Measurements from ENCODE around the gene SFTA2.
A peak's percentile ranks its signal among the peaks of the same experiment; 100 is the strongest.
"Not testable (repeated sequence)": the region's sequence is repeated elsewhere in the genome, so short reads cannot be mapped to it uniquely, and the experiment has no call there.

SFTA2 gene

DNA sequence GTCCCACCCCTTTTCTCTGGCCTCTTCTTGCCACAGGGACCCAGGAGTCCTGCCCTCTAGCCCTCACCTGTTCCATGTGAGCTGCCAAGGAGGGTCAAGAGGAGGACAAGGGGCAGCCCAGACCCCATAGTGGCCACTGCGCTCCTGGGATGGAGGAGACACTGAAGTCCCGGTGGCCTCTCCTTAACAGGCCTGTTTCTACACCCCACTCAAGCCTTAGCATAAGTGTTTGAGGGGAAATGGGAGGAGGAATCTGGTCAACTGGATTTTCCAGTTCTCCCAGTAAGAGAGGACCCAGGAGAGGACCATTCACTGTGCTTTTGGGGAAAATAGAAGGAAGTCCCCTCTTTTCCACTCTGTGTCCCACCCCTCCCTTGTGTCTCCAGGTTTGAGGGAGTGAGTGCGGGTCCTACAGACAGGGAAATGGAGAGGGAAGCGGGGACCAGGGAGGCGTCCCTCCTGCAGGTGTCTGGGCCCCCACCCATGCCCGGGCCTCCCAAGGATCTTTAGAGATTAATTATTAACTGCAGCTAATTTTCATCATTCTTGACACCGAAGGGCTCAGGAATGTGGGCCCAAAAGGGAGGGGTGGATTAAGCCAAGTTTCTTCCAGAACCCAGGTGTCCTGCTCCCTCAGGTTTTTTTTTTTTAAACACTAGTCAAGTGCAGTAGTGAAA, at the start of gene SFTA2:
SFTA2 (minus strand) TSS at position 202 of the 677 bp plus-strand sequence; CDS start at position 128, 74 bp downstream.
- DNase-seq (ENCODE audit: low spot score): no peak
- TF ChIP-seq, protein P1, sequence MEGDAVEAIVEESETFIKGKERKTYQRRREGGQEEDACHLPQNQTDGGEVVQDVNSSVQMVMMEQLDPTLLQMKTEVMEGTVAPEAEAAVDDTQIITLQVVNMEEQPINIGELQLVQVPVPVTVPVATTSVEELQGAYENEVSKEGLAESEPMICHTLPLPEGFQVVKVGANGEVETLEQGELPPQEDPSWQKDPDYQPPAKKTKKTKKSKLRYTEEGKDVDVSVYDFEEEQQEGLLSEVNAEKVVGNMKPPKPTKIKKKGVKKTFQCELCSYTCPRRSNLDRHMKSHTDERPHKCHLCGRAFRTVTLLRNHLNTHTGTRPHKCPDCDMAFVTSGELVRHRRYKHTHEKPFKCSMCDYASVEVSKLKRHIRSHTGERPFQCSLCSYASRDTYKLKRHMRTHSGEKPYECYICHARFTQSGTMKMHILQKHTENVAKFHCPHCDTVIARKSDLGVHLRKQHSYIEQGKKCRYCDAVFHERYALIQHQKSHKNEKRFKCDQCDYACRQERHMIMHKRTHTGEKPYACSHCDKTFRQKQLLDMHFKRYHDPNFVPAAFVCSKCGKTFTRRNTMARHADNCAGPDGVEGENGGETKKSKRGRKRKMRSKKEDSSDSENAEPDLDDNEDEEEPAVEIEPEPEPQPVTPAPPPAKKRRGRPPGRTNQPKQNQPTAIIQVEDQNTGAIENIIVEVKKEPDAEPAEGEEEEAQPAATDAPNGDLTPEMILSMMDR (conservative IDR thresholded peaks at IDR 0.05; ENCODE audit: low read depth): no peak
- ChIA-PET POLR2A (ENCODE audit: low non-redundant PET) (interaction anchor here (0.6 kb wide), 1 partner anchor 162 kb away, joined by 3 read pairs; no protein-coding TSS in a partner anchor), CTCF (no interaction called here)
- H3K27ac ChIP-seq: no peak within 1 kb of the TSS; the same call in 1 of the 2 replicates

DNA sequence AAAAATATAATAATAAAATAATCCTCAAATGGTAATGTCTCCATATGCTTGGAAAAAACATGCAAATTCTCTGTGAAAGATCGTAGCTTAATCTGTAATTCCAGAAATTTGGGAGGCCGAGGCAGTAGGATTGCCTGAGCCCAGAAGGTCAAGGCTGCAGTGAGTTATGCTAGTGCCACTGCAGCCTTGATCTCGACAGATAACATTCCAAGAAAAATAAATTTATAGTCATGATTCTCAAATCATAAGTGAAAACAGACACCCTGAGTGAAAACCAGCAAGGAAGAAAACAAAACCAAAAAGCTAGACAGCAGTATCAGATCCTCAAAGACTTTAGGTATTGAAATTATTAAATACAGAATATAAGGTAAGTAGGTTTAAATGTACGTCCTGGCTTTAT, 47.7 kb upstream of the SFTA2 start:
- TF ChIP-seq, protein P1 (conservative IDR thresholded peaks at IDR 0.05; ENCODE audit: low read depth): no peak
- ChIA-PET CTCF (interaction anchor here (0.7 kb wide), 1 partner anchor 100 kb away, joined by 3 read pairs; no protein-coding TSS in a partner anchor), POLR2A (ENCODE audit: low non-redundant PET) (no interaction called here)
- no peak for DNase-seq (ENCODE audit: low spot score)
- no peak overlapping the region for H3K27ac ChIP-seq

DNA sequence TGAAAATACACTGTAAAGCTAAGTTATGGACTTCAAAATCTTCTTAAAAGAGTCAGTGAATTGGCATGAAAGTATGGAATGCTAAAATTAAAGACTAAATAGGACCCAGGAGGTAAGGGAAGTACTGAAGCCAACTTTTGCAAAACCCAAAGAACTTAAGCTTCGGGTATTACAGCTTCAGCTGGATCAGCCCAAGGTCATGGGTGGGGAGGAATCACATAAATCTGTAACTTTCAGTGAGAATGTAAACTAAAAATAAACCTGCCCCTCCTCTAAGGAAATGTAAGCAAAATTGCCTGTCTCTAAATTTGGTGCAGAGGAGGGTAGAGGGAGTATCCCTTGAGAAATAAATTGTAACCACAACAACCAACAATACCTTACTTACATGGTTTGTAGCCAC, 47.2 kb upstream of the SFTA2 start:
- CTCF ChIA-PET: interaction anchor here (0.7 kb wide), 1 partner anchor 100 kb away, joined by 3 read pairs; no protein-coding TSS in a partner anchor
- TF ChIP-seq, protein P1 (conservative IDR thresholded peaks at IDR 0.05; ENCODE audit: low read depth): no peak
- POLR2A ChIA-PET (ENCODE audit: low non-redundant PET): no interaction called here
- no peak overlapping the region for H3K27ac ChIP-seq
- no peak for DNase-seq (ENCODE audit: low spot score)

DNA sequence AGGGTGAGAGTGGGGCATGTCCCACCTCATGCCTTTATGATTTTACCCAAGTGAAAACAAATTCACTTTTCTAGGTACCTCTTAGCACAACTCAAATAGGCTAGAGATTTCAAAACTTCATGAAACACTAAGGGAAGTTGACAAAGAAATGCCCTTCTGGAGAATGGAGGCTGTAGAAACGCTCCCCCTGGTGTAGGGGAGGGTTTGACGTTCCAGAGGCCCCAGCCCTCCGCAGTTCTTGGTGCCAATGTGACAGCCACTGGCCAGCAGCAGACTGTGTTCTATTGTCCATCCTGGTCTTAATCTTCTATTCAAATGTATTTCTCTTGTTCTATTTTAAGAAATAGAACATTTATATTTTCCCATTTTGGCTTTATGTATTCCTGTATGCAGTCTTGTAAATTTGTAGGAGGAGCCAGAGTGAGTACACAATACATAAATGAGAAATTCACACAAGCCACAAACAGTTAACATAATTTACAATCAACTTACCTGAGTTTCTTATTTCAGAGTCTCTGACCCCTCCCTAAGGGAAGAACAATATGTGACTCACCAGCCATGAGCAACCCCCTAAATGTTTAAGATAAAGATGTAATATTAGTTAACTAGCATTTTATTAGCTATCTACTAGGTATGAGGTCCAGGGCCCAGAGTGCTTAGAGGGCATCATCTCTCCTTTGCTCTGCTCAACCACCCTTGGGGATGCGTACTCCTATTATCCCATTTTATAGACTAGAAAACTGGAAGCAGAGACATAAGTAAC, 42.7 kb upstream of the SFTA2 start:
- TF ChIP-seq, protein P1 (conservative IDR thresholded peaks at IDR 0.05; ENCODE audit: low read depth): no peak
- DNase-seq (ENCODE audit: low spot score): peak; percentile 46
- CTCF ChIA-PET: interaction anchor here (0.6 kb wide), 1 partner anchor 40 kb away, joined by 4 read pairs; no protein-coding TSS in a partner anchor
- no peak overlapping the region for H3K27ac ChIP-seq
- POLR2A ChIA-PET (ENCODE audit: low non-redundant PET): no interaction called here

DNA sequence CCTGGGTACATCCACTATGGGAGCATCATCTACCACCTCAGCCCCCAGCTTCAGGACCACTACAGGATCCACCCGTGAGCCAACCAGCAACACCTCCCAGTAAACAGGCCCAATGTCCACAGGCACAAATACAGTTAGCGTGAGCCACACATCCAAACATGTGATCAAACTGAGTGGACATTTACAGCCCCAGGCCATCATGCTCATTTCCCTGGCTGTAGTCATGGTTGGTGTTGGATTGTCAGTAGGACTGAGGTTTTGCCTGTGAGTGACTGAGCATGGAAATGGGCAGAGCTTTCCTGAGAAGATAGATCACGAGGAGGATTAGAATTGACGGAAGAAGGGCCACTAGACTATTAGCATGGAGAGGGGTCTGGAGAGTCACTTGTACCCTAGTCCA, 40.8 kb upstream of the SFTA2 start:
- DNase-seq (ENCODE audit: low spot score): no peak
- H3K27ac ChIP-seq: no peak overlapping the region
- TF ChIP-seq, protein P1 (conservative IDR thresholded peaks at IDR 0.05; ENCODE audit: low read depth): no peak
- ChIA-PET CTCF (interaction anchor here (0.6 kb wide), 1 partner anchor 216 kb away, joined by 4 read pairs; no protein-coding TSS in a partner anchor), POLR2A (ENCODE audit: low non-redundant PET) (no interaction called here)

DNA sequence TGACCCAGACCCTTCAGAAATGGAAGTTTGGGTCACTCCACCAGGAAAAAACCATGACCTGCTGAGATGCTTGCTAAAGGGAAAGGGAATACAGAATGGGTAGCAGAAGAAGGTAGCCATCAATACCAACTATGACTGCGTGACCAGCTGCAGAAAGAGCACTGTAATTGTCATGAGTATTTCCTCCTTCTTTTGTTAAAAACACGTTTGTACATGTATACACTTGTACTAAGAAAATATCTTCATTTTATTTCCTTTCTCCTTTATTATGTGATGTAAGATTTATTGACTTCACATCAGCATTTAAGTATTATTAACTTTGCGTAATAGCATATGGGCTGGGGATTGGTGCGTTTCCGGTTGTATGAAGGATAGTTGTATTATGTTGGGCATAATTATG, 39.0 kb upstream of the SFTA2 start:
- TF ChIP-seq, protein P1 (conservative IDR thresholded peaks at IDR 0.05; ENCODE audit: low read depth): no peak
- ChIA-PET CTCF (no interaction called here), POLR2A (ENCODE audit: low non-redundant PET) (no interaction called here)
- no peak overlapping the region for H3K27ac ChIP-seq
- DNase-seq (ENCODE audit: low spot score): no peak

DNA sequence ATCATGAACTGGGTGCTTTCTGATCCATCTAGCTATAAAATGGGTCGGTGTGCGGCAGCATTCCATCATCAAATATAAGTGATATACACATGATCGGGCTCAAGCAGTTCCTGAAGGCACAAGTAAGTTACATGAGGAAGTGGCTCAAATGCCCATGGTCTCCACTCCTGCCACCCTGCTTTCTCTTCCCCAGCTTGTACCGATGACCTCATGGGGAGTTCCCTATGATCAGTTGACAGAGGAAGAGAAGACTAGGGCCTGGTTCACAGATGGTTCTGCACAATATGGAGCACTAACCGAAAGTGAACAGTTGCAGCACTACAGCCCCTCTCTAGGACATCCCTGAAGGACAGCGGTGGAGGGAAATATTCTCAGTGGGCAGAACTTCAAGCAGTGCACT, 37.2 kb upstream of the SFTA2 start:
- POLR2A ChIA-PET (ENCODE audit: low non-redundant PET); H3K27ac ChIP-seq; DNase-seq (ENCODE audit: low spot score): not testable (repeated sequence)
- CTCF ChIA-PET: interaction anchor here (0.7 kb wide), 1 partner anchor 12 kb away, joined by 3 read pairs; no protein-coding TSS in a partner anchor

All from RWPE1 (cell line).